Glomerular endothelial cell (primary cell): ENCODE results near the gene MCCC2. TPM values are rescaled to one million over a fixed set of nuclear protein-coding genes. Genes with fewer than 3 reads are reported as not detected.
"Not testable (repeated sequence)": the region's sequence is repeated elsewhere in the genome, so short reads cannot be mapped to it uniquely, and the experiment has no call there.

Experiments
- DNase-seq: peaks from one replicate; pipeline ENCODE4 v3.0.0-alpha.2; 2011; ENCODE audit warnings: low read depth, low spot score; ENCODE audit errors: extremely low read depth
- total RNA-seq: library from RNA; depleted of rRNA; stranded (reverse); fragments of >200 nt; gene quantifications from 2 replicates; pipeline ENCODE4 v1.2.3, GENCODE V29; 2015

The MCCC2 gene
- 30.8 and 34.0 TPM in 2 replicates for total RNA-seq

DNA sequence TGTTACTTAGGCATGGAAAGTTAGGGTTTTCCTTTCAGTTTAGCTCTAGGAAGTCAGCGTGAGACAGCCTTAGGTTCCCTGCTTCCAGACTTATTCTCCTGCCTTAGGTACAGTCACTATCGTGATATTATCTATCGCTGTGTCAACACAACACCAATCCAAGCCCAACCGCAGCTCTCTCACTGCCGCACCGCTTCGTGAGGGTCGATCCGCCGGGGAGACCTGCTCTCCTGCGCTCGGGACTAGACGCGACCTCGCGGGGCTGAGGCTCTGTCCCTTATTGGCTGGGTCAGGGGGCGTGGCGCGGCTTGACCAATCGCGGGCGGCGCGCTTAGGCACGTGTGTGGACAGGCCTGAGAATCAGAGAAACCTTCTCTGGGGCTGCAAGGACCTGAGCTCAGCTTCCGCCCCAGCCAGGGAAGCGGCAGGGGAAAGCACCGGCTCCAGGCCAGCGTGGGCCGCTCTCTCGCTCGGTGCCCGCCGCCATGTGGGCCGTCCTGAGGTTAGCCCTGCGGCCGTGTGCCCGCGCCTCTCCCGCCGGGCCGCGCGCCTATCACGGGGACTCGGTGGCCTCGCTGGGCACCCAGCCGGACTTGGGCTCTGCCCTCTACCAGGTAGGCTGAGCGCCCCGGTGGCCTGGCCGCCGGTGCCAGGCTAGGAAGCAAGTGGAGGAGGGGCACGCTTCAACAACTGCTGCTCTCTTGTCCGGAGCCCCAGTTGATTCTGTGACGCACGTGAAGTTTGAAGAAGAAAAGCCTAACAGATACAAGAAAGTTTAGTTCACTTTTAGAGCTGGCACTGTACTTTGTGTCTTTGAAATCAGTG is at the start of gene MCCC2:
TSS of gene MCCC2 (plus strand) at position 400 of the 825 bp plus-strand sequence. CDS start at position 486, 86 bp downstream.
- DNase-seq = peak; percentile 65

DNA sequence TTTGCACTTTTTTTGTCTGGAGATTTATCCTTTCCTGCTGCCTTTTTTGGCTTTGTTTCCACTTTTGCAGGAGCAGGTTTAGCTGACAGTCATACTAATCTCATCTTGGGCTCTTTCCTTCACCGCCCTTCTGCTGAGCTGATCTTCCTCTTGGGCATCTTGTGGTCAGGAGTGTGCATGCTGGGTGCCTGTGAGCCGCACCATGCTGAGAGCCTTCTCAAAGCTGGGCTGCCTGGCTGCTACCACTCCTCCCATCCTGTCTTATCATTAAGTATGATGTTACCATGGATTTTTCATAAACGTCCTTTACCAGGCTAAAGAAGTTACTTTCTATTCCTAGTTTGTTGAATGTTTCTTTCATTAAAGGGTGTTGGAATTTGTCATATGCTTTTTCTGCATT is 49.5 kb upstream of the MCCC2 start:
- DNase-seq = no peak

DNA sequence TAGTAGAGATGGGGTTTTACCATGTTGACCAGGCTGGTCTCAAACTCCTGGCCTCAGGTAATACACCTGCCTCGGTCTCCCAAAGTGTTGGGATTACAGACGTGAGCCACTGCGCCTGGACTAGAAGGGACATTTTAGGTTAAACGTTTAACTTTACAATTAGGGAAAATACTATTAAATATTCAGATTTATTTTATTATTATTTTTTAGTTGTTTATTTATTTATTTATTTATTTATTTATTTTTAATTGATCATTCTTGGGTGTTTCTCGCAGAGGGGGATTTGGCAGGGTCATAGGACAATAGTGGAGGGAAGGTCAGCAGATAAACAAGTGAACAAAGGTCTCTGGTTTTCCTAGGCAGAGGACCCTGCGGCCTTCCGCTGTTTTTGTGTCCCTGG is 36.3 kb upstream of the MCCC2 start:
- not testable (repeated sequence) for DNase-seq

DNA sequence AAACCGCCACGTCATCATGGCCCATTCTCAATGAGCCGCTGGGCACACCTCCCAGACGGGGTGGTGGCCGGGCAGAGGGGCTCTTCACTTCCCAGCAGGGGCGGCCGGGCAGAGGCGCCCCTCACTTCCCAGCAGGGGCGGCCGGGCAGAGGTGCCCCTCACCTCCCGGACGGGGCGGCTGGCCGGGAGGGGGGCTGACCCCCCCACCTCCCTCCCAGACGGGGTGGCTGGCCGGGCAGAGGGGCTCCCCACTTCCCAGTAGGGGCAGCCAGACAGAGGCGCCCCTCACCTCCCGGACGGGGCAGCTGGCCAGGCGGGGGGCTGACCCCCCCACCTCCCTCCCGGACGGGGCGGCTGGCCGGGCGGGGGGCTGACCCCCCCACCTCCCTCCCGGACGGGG is 35.6 kb upstream of the MCCC2 start:
- not testable (repeated sequence) for DNase-seq

DNA sequence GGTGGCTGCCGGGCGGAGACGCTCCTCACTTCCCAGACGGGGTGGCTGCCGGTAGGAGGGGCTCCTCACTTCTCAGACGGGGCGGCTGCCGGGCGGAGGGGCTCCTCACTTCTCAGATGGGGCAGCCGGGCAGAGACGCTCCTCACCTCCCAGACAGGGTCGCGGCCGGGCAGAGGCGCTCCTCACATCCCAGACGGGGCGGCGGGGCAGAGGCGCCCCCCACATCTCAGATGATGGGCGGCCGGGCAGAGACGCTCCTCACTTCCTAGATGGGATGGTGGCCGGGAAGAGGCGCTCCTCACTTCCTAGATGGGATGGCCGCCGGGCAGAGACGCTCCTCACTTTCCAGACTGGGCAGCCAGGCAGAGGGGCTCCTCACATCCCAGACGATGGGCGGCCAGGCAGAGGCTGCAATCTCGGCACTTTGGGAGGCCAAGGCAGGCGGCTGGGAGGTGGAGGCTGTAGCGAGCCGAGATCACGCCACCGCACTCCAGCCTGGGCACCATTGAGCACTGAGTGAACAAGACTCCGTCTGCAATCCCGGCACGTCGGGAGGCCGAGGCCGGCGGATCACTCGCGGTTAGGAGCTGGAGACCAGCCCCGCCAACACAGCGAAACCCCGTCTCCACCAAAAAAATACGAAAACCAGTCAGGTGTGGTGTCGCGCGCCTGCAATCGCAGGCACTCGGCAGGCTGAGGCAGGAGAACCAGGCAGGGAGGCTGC is 35.0 kb upstream of the MCCC2 start:
- DNase-seq = not testable (repeated sequence)

DNA sequence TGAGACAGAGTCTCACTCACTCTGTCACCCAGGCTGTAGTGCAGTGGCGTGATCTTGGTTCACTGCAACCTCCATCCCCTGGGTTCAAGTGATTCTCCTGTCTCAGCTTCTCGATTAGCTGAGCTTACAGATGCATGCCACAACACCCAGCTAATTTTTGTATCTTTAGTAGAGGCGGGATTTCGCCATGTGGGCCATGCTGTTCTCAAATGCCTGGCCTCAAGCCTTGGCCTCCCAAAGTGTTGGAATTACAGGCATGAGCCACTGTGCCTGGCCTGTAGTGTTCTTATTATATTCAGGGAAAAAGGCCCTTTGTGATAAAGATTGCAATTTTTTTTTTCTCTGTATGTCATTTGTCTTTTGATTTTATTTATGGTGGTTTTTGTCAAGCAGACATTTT is 24.0 kb upstream of the MCCC2 start:
- no peak for DNase-seq

DNA sequence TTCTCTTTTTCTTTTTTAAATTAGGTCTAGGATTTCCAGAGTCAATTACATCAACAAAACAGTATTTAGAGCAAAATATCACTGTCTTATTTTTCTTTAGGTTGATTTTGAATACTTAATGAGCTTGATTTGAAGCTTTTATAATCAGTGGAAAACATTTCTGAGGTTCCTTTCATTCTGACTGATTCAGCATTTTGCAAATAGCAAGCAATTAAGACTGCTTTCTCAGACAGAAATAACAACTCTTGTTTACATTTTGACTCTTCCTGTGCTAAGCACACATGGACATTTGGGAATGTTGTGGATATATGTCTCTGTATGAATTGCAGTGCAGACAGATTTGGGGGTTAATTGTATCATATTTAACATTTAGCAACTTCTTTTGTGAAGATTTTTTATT is 22.2 kb upstream of the MCCC2 start:
- DNase-seq = no peak

DNA sequence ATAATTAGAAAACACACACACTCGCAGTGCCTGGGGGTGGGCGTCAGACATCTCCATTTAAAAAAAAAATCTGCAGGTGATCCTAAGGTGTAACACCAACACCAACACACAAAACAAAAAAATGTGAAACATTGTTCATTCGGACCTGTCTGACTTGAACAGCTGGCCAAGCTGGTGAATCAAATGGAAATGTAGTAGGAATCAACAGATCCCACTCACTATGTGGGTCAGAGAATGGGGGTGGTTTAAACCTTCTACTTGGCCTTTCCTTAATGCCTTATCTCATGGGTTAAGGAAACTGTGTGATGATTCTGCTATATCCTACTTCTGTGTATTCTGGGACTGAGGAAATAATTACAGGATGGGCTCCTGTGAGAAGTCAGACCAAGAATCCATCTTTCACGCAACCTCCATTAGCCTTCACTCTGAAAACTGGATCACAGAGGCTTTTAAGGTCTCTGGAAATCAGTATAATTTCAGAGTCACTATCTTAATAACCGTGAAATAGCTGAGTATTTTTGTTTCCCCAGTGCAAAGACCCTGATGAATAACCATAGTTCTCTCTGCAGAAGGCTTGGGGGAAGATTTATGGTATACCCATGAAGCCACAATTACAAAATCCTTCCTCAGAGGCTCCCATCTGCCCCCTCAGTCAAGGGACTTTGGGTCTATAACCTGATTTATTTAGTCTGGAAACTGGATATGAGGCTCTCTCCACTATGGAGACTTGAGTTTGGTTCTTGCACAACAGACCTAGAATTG is 17.2 kb upstream of the MCCC2 start:
- DNase-seq = no peak

DNA sequence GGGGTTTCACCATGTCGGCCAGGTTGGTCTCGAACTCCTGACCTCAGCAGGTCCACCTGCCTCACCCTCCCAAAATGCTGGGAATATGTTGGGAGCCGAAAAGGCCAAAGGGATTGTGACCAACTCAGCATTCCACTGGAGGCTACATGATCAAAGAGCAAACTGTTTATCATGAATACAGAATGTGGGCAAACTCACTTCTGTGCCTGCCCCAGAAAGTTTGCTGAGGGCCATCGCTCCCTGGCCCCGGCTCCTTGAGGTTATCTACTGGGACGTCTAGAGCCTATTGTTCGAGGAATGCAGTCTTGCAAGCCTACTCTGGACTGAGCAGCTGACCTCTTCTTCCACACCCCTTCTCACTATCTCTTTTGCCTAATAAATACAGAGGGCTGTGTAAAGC is 15.3 kb upstream of the MCCC2 start:
- DNase-seq = not testable (repeated sequence)

DNA sequence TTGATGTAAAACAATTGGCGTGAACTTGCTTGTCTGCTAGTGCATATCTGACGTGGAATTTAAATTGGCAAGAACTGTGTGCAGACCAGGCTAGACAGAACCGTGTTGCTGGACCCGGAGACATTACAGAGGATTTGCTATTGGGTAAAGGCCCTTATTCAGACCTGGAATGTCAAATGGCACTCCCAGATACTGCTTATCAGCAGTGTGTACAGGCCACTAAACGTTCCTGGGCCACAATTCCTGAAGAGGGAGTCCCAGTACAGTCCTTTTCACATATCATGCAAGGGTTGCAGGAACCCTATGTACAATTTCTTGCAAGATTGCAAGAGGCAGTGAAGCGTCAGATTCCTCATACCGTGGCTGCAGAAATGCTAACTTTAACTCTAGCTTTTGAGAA is 13.5 kb upstream of the MCCC2 start:
- no peak for DNase-seq

DNA sequence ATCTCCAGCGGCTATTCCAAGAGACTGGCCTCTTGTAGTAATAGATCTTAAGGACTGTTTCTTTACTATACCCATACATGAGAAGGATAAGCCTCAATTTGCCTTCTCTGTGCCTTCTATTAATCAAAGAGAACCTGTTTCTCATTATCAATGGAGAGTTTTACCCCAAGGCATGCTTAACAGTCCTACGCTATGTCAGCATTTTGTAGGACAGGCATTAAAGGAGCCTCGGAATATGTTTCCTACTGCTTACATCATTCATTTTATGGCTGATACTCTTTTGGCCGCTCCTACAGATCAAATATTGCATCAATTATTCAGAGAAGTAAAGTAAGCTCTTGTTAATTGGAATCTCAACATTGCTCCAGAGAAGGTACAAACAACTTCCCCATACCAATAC is 11.6 kb upstream of the MCCC2 start:
- not testable (repeated sequence) for DNase-seq

DNA sequence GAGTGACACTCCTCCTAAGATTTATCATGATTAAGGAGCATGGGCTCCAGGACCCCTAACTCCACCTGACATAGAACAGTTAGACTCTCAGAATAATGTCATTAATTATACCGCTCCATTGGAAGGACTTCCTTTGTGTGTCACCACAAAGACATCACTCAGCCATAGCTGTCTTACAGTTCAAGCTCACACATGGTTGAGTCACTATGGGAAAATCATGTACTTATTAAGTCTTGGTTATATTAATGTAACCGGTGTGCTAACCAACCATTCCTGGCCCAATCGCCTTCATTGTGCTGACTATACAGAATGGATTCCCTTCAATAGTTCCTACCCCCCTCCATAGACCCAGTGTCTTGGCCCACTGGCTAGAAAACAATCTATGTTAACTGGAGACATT is 10.9 kb upstream of the MCCC2 start:
- no peak for DNase-seq

DNA sequence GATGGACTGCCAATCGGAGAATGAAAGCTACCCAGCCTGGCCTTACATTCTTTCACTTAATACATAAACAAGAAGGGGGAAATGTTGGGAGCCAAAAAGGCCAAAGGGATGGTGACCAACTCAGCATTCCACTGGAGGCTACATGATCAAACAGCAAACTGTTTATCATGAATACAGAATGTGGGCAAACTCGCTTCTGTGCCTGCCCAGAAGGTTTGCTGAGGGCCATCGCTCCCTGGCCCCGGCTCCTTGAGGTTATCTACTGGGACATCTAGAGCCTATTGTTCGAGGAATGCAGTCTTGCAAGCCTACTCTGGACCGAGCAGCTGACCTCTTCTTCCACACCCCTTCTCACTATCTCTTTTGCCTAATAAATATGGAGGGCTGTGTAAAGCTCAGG is 9.3 kb upstream of the MCCC2 start:
- DNase-seq = not testable (repeated sequence)

DNA sequence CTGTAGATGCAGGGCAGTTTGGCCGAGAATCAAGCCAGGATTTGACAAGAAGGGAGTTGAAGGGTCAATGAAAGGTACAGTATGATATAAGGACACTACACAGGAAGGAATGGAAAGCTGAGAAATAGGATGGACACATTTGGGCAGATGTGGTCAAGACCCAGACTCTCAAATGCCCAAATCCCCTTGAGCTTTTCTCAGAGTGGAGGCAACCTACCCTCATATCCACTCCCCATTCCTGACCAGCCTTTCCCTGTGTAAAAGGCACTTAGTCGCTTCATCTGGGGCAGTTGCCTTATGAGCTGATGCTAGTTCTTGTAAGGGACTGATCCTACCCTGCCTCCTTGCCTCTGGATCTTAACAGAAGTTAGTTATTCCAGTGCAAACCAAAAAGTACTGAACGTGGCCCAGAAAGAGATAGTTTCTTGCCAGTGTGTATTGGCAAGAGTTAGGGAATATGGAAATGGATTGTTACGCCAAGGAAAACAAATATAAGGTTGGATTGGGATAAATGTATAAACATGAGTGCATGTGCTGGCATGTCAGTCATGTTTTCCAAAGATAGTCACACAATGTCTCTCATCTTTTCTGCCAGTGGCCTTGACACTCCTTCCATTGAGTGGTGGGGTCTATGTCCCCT is 4.1 kb upstream of the MCCC2 start:
- DNase-seq = no peak

DNA sequence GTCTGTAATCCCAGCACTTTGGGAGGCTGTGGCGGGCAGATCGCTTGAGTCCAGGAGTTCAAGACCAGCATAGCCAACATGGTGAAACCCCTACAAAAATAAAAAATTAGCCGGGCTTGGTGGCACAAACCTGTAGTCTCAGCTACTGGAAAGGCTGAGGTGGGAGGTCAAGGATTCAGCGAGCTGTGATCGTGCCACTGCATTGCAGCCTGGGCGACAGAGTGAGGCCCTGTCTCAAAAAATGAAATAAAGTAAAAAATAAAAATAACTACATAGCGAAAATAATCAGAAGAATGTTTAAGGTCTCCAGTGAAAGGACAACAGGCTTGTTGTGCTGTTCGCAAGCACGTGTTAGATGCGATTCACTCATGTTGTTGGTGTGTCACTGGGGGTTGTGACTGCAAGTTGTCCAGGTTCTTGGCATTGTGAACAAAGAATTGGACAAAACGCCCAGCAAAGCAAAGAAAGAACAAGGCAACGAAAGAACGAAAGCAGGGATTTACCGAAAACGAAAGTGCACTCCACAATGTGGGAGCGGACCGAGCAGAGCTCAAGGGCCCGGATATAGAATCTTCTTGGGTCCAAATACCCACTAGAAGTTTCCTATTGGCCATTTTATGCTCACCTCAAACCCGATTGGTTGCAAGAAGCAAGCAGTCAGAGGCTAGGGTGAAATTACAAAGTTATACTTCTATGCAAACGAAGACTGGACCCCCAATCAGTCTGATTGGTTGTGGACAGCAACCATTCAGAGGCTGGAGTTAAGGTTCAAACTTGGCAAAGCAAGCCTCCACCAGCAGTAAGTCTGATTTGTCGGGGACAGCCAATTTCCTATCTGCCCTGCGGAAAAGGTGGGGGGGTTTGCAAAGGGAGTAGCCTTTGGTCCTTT is 844 bp upstream of the MCCC2 start:
- DNase-seq = no peak

DNA sequence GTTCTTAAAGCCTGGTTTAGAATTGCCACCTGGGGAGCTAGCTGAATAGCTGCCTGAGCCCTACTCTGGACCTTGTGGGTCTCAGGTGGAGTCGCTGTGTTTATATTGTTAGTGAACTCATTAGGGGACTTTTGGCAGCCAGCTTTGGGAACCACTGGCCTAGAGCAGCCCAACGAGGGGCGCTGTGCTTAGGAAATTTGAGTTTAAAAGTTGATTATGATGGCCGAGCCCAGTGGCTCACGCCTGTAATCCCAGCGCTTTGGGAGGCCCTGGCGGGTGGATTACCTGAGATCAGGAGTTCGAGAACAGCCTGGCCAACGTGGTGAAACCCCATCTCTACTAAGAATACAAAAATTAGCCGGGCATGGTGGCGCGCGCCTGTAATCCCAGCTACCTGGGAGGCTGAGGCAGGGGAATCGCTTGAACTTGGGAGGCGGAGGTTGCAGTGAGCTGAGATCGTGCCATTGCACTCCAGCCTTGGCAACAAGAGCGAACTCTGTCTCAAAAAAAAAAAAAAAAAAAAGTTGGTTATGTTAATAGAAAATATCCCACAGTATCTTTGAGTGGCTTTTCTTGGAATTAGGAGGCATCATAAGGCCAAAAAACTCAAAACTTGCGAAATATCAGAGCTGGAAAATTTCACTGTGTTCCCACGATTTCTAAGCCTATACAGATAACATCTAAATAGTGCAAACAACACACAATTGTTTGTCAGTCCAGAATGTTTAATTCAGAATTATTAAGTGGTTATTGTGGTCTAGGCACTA is 809 bp downstream of the MCCC2 start:
- no peak for DNase-seq

DNA sequence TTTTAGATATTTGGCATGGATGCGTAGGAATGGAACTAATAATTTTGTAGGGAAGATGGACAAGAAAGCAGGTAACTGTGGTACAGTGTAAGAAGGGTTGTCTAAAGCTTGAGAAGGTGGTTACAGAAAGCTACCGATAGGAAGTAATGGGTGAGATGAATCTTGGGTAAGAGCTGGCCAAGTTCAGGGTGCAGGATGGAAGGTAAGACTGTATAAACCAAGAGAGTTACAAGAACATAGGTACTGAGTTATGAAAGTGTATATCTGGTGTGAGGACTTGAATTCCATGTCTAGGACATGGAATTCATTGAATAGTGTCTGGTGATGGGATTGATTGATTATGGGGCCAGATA is 1.4 kb downstream of the MCCC2 start:
- DNase-seq = no peak

DNA sequence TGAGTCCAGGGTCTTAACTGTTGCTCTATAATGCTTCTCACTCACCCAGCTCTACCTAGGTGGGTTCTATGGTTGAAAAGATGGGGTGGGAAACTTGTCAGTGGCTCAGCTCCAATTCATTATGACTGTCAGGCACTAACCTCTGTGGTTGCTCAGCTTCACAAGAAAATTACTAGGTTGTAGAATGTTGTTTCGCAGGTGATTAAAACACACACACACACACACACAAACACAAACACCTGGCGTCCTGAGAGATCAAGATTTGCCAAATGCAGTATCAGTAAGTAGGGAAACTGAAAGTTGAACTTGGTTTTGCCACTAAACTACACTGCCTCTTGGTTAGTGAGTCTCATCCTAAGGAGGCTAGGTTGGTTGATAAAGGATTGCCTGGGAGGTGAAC is 2.8 kb downstream of the MCCC2 start:
- DNase-seq = no peak

DNA sequence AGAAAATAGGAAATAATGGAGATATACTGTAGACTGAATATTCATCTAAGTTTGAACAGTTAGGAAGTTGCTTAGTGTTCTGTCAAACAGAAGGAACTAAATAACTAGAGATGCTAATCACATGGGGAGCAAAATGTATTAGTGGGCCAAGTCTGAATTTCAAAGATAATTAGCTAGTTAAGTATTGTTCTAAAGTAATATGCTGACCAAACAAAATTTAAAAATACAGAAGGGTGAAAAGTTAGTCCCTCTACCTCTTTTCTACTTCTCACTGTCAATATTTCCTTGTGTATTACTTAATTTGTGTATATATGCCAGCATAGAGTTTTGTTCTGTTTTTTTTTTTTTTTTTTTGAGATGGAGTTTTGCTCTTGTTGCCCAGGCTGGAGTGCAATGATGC is 4.0 kb downstream of the MCCC2 start:
- DNase-seq = no peak
